Naive thymus-derived CD8-positive, alpha-beta T cell (primary cell): Measurements from ENCODE around the gene XRCC1. TPM values are rescaled to one million over a fixed set of nuclear protein-coding genes. Genes with fewer than 3 reads are reported as not detected.

Experiments used
- ATAC-seq, 2 donors: fragments of 150-1000 bp; cut with Tn5 transposase in 1 of 2; sonication (Bioruptor Pico), chemical (Tn5 transposase) in 1 of 2; 1 replicate in 1 of 2; 2 replicates in 1 of 2; pipeline ENCODE4 v1.10.0; 2021; ENCODE audit warnings: mild to moderate bottlenecking in 2 of 2, moderate library complexity in 2 of 2
- POLR2A ChIA-PET: fragments of 350-600 bp; sonication (Branson Sonifier 250); formaldehyde crosslinking; loops from one replicate; lab custom pipeline; 2021; ENCODE audit warnings: antibody characterized with exemption; lab: Charles Lee
- DNase-seq, 10 donors: peaks; one replicate each; pipeline versions ENCODE4 v3.0.0 to v3.0.0-alpha.2; 2020 to 2022
- H3K27ac Mint-ChIP-seq, 10 donors: one replicate each; pipeline ENCODE4 v1.8.0; 2020 to 2022; ENCODE audit warnings: mild to moderate bottlenecking in 10 of 10, mixed read lengths in 10 of 10, moderate library complexity in 4 of 10, inconsistent platforms in 1 of 10
- H3K27me3 Mint-ChIP-seq, 5 donors: one replicate each; pipeline ENCODE4 v1.8.0; 2021 to 2022; ENCODE audit warnings: mixed read lengths in 5 of 5
- H3K36me3 Mint-ChIP-seq, 3 donors: one replicate each; pipeline ENCODE4 v1.8.0; 2020 to 2022; ENCODE audit warnings: mixed read lengths in 3 of 3, mild to moderate bottlenecking in 2 of 3, inconsistent platforms in 1 of 3
- H3K4me1 Mint-ChIP-seq, 4 donors: one replicate each; pipeline ENCODE4 v1.8.0; 2021 to 2022; ENCODE audit warnings: mixed read lengths in 4 of 4
- H3K4me3 Mint-ChIP-seq, 10 donors: one replicate each; pipeline ENCODE4 v1.8.0; 2020 to 2022; ENCODE audit warnings: mild to moderate bottlenecking in 10 of 10, mixed read lengths in 10 of 10, moderate library complexity in 6 of 10, inconsistent platforms in 1 of 10
- H3K9me3 Mint-ChIP-seq, 9 donors: one replicate each; pipeline ENCODE4 v1.8.0; 2020 to 2022; ENCODE audit warnings: mixed read lengths in 9 of 9, mild to moderate bottlenecking in 3 of 9, inconsistent platforms in 1 of 9, moderate library complexity in 1 of 9
- polyA plus RNA-seq, 3 donors: library from polyadenylated mRNA; unstranded; fragments of 300-500 nt; fragmentation: Illumina TruSeq; gene quantifications; one replicate each; pipeline ENCODE4 v1.2.3, GENCODE V29; 2021
- total RNA-seq, 8 experiments: library from RNA in 2 of 8; stranded (reverse) in 2 of 8; gene quantifications; one replicate each; pipeline ENCODE4 v1.2.3 and lab custom pipeline; 2021 to 2026

XRCC1 gene, protein sequence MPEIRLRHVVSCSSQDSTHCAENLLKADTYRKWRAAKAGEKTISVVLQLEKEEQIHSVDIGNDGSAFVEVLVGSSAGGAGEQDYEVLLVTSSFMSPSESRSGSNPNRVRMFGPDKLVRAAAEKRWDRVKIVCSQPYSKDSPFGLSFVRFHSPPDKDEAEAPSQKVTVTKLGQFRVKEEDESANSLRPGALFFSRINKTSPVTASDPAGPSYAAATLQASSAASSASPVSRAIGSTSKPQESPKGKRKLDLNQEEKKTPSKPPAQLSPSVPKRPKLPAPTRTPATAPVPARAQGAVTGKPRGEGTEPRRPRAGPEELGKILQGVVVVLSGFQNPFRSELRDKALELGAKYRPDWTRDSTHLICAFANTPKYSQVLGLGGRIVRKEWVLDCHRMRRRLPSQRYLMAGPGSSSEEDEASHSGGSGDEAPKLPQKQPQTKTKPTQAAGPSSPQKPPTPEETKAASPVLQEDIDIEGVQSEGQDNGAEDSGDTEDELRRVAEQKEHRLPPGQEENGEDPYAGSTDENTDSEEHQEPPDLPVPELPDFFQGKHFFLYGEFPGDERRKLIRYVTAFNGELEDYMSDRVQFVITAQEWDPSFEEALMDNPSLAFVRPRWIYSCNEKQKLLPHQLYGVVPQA
- total RNA-seq: 10 to 100 TPM; 38.2 to 39.0 TPM
- 10 to 100 TPM; 16.8 to 34.6 (median 33.7) TPM for polyA plus RNA-seq
- total RNA-seq (lab: John Stamatoyannopoulos, UW): 19.8 to 33.7 (median 26.0) reads per million in 6 experiments

DNA sequence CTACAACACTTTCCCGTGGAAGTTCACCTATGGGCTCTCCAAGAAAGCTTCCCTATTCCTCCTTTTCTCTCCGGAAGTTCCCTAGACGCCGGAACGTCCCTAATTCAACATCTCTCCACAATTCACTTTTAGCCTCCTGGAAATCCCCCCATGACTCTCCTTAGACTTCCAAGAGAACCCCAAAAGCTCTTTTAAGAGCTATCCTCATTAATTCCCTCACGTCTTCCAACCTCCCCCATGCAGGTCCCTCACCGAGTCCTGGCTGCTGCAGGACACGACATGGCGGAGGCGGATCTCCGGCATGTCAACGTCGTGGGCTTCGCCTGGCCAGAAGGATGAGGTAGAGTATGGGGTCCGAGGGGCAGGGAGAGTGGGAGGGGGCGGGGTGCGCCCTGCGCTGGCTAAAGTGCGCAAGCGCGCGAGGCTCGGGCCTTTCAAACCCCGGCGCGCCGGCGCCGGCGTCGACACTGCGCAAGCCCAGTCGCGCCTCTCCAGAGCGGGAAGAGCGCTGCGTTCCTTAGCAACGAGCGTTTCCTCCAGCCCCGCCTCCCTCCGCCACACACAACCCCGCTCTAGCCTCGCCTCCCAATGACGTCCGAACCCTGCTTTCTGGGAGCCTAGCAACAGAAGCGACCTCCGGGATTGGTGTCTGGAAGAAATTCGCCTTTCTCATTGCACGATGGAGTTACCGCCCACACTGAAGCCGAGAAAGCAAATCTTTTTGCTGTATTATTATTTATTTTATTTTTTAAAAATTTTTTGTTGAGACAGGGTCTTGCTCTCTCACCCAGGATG, at the start of gene XRCC1, which contains the start of gene PINLYP:
Gene XRCC1 (minus strand): TSS at position 372 of the 795 bp plus-strand sequence. CDS start 69 bp downstream, at position 303.
Gene PINLYP (plus strand): TSS at position 646 of the 795 bp plus-strand sequence. CDS start 1,391 bp downstream, outside the sequence.
- peaks cover 29 to 69% (median 63%) of the 10 kb centered on the region in 4 donors for H3K4me1 Mint-ChIP-seq
- ATAC-seq (peak; percentile 95 to 98), DNase-seq (peak; percentile 86 to 99 (median 97))
- H3K27ac Mint-ChIP-seq: peak within 1 kb of the TSS; percentile 87 to 100 (median 98)
- peak within 1 kb of the TSS; percentile 91 to 99 (median 96) for H3K4me3 Mint-ChIP-seq
- H3K27me3 Mint-ChIP-seq: no peaks in the 10 kb centered on the region
- H3K36me3 Mint-ChIP-seq: peaks cover 0 to 19% (median 0%) of the 10 kb centered on the region in 3 donors
- POLR2A ChIA-PET: interaction anchor here (0.6 to 4.7 kb wide), 9 partner anchors 11 to 112 kb away, joined by 3 to 55 read pairs (median 4); partner anchors contain the start of genes IRGQ and ZNF576
- no peaks in the 10 kb centered on the region for H3K9me3 Mint-ChIP-seq

DNA sequence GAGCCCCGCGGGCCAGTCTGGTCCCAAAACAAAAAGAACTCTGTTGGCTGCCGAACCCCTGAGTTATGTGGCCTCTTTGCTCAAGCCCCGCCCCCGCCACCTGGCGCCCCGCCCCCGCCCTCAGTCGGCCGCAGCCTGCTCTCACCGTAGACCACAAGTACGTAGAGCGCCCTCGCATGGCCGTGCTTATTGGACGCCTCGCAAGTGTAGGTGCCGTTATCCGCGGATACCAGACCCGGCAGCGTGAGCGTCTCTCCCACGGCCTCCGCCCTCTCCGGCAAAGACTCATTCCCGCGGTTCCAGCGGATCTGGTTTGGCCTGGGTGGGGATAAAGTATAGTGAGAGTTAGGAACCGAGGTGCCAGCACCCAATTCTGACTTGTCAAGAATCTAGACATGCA, 49.6 kb upstream of the XRCC1 start:
- Mint-ChIP-seq H3K36me3 (no peaks in the 10 kb centered on the region), H3K27me3 (peaks cover 2 to 18% (median 11%) of the 10 kb centered on the region in 5 donors), H3K4me1 (peaks cover 23 to 44% (median 34%) of the 10 kb centered on the region in 4 donors), H3K4me3 (peak overlapping the region in 5 of 10 donors; percentile 25 to 75 (median 53)), H3K27ac (peak overlapping the region in 5 of 10 donors; percentile 50 to 75 (median 65)), H3K9me3 (no peaks in the 10 kb centered on the region)
- POLR2A ChIA-PET: no interaction called here
- peak; percentile 73 to 91 (median 82) for DNase-seq
- peak; percentile 81 to 92 for ATAC-seq

DNA sequence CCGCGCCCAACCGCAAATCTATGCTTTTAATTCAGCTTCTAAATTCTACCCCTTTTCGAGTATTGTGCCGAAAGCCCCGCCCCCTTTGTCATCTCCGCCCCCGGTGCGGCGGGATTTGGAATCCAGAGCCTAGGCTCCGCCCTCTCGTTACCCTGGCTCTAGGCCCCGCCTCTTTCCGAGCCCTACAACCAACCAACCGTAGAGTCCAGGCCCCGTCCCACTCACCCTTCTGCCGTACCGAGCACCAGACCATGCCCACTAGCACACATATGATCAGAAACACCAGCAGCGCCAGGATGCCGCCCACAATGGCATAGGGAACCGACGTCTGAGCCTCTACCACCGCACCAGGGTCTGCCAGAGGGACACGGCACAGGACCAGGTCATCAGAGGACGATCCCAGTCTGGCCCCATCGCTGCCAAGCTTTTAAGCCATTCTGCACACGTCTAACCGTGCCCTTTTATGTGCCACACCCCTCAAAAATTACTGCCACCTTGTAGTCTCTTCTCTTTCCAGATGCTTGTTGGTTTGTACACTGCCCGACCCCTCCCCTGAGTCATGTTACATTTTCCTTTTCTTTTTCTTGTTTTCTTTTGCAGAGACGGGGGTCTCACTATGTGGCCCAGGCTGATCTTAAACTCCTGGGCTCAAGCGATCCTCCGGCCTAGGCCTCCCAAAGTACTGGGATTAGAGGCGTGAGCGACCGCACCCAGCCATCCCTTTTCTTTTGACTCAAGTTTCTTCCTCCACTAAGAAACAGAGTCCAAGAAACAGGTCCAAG, 48.8 kb upstream of the XRCC1 start:
- ATAC-seq: no peak
- no peak for DNase-seq
- H3K4me1 Mint-ChIP-seq: peaks cover 25 to 47% (median 39%) of the 10 kb centered on the region in 4 donors
- H3K4me3 Mint-ChIP-seq: no peak overlapping the region
- H3K9me3 Mint-ChIP-seq: no peaks in the 10 kb centered on the region
- H3K27me3 Mint-ChIP-seq: peaks cover 2 to 18% (median 11%) of the 10 kb centered on the region in 5 donors
- no peaks in the 10 kb centered on the region for H3K36me3 Mint-ChIP-seq
- POLR2A ChIA-PET: interaction anchor here (1.6 kb wide), 1 partner anchor 27 kb away, joined by 5 read pairs; no protein-coding TSS in a partner anchor
- H3K27ac Mint-ChIP-seq: peak overlapping the region in 9 of 10 donors; percentile 22 to 77 (median 60)

DNA sequence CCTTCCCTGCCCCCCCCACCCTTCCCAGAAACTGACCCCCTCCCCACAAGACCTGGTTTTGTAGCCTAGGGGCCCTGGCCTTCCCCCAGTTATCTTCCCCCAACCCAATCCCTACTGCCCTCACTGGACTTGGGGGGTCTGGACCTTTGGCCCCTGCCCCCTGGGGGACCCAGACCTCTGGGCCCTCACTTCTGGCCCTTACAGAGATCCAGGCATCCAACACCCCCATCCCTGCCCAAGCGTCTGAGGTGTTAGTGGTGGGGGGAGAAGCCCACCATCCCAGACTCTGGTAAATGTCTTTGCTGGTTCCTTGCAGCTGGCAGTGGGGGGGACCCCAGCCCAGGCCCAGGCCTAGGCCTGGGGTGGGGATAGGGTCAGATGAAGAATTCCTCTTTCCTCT, 47.6 kb upstream of the XRCC1 start:
- POLR2A ChIA-PET: interaction anchor here (1.6 kb wide), 1 partner anchor 26 kb away, joined by 5 read pairs; no protein-coding TSS in a partner anchor
- Mint-ChIP-seq H3K27ac (peak overlapping the region in 3 of 10 donors; percentile 23 to 34 (median 31)), H3K4me1 (peaks cover 27 to 51% (median 43%) of the 10 kb centered on the region in 4 donors)

DNA sequence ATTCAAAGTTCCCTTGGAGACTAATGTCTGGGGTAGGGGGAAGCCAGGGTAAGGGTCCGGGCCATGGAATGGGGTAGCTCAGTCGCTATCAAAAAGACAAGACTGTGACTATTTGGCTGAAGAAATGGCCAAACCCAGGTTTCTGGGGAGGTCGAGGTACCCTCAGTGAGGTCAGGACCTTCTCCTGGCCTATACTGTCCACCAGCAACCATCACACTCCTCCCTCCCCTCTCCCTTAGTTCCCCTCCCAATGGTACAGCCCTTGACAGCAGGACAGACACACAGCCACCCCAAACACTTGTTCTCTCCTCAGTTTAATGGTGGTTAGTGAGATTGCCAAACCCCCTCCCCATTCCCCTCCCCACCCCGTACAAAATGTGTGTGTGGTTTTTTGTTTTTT, 46.7 kb upstream of the XRCC1 start:
- Mint-ChIP-seq H3K9me3 (no peaks in the 10 kb centered on the region), H3K4me1 (peaks cover 25 to 50% (median 42%) of the 10 kb centered on the region in 4 donors), H3K27me3 (peaks cover 2 to 9% (median 6%) of the 10 kb centered on the region in 5 donors), H3K4me3 (no peak overlapping the region), H3K27ac (peak overlapping the region in 5 of 10 donors; percentile 10 to 88 (median 62)), H3K36me3 (no peaks in the 10 kb centered on the region)
- POLR2A ChIA-PET: no interaction called here
- ATAC-seq (no peak), DNase-seq (no peak)

More for the DNA sequence above, 47.6 kb upstream of the XRCC1 start:
- no peak overlapping the region for H3K4me3 Mint-ChIP-seq
- H3K36me3 Mint-ChIP-seq: no peaks in the 10 kb centered on the region
- H3K27me3 Mint-ChIP-seq: peaks cover 2 to 16% (median 11%) of the 10 kb centered on the region in 5 donors
- DNase-seq (no peak), ATAC-seq (no peak)
- H3K9me3 Mint-ChIP-seq: no peaks in the 10 kb centered on the region

- DNase-seq: peak in 7 of 10 donors; percentile 78 to 94 (median 81)
- H3K4me3 Mint-ChIP-seq: peak overlapping the region; percentile 95 to 99 (median 98)
- H3K36me3 Mint-ChIP-seq: no peaks in the 10 kb centered on the region
- no peaks in the 10 kb centered on the region for H3K9me3 Mint-ChIP-seq
- peak in 1 of 2 donors; percentile 20 for ATAC-seq
- POLR2A ChIA-PET: interaction anchor here (0.6 to 1.3 kb wide), 8 partner anchors 9 to 112 kb away, joined by 3 to 7 read pairs (median 3); partner anchors contain the start of genes IRGQ and ZNF576
- H3K27ac Mint-ChIP-seq: peak overlapping the region; percentile 94 to 99 (median 98)
- peaks cover 21 to 52% (median 48%) of the 10 kb centered on the region in 4 donors for H3K4me1 Mint-ChIP-seq
- no peaks in the 10 kb centered on the region for H3K27me3 Mint-ChIP-seq
Measured at GRCh38 chr19:43620061-43621001, 45.0 kb upstream of the XRCC1 start.

- no peaks in the 10 kb centered on the region for H3K27me3 Mint-ChIP-seq
- H3K27ac Mint-ChIP-seq: peak within 1 kb of the TSS; percentile 94 to 99 (median 98)
- H3K4me1 Mint-ChIP-seq: peaks cover 20 to 51% (median 40%) of the 10 kb centered on the region in 4 donors
- no peaks in the 10 kb centered on the region for H3K36me3 Mint-ChIP-seq
- H3K4me3 Mint-ChIP-seq: peak within 1 kb of the TSS; percentile 95 to 99 (median 98)
- no peaks in the 10 kb centered on the region for H3K9me3 Mint-ChIP-seq
- ATAC-seq (peak; percentile 89 to 90), DNase-seq (peak; percentile 78 to 92 (median 82))
- POLR2A ChIA-PET: interaction anchor here (0.6 to 2.1 kb wide), 5 partner anchors 8 to 64 kb away, joined by 3 to 15 read pairs (median 4); partner anchors contain the start of gene ZNF576
Measured at GRCh38 chr19:43619262-43620060, 44.1 kb upstream of the XRCC1 start, which contains the start of gene ZNF428. ZNF428 (minus strand) TSS chr19:43619629; CDS start chr19:43614304, 5,325 bp downstream.

GRCh38 chr19:43618921-43619261, 43.6 kb upstream of the XRCC1 start:
- peak in 6 of 10 donors; percentile 13 to 40 (median 32) for DNase-seq
- Mint-ChIP-seq H3K36me3 (peaks cover 0 to 5% (median 0%) of the 10 kb centered on the region in 3 donors), H3K27ac (peak overlapping the region; percentile 92 to 99 (median 96)), H3K4me1 (peaks cover 21 to 54% (median 38%) of the 10 kb centered on the region in 4 donors), H3K27me3 (no peaks in the 10 kb centered on the region), H3K9me3 (no peaks in the 10 kb centered on the region), H3K4me3 (peak overlapping the region; percentile 95 to 99 (median 98))
- ATAC-seq: peak; percentile 13 to 38
- POLR2A ChIA-PET: interaction anchor here (2.1 kb wide), 1 partner anchor 22 kb away, joined by 15 read pairs; the partner anchor contains the start of gene ZNF576

- Mint-ChIP-seq H3K4me1 (peaks cover 35 to 71% (median 49%) of the 10 kb centered on the region in 4 donors), H3K27me3 (no peaks in the 10 kb centered on the region), H3K36me3 (peaks cover 0 to 24% (median 7%) of the 10 kb centered on the region in 3 donors), H3K27ac (peak overlapping the region in 2 of 10 donors; percentile 61 to 79), H3K4me3 (peak overlapping the region in 2 of 10 donors; percentile 41 to 50), H3K9me3 (no peaks in the 10 kb centered on the region)
- POLR2A ChIA-PET: interaction anchor here (0.6 to 3.1 kb wide), 4 partner anchors 10 to 1945 kb away, joined by 6 to 12 read pairs (median 8); no protein-coding TSS in a partner anchor
- DNase-seq (no peak), ATAC-seq (no peak)
Measured at GRCh38 chr19:43616954-43617353, 41.6 kb upstream of the XRCC1 start.
